ENCODE data around the gene ATE1.

- TF ChIP-seq GABPB1 (CRISPR knock-in tag; IDR thresholded peaks at IDR 0.05) (no peak), CTCF (IDR thresholded peaks at IDR 0.05) (no peak), NR3C1 (CRISPR knock-in tag; conservative IDR thresholded peaks at IDR 0.05; ENCODE audit: low read depth) (no peak), E2F4 (CRISPR knock-in tag; IDR thresholded peaks at IDR 0.05; ENCODE audit: borderline replicate concordance, low read depth) (no peak), ETV6 (CRISPR knock-in tag; IDR thresholded peaks at IDR 0.05) (no peak), ATF6 (CRISPR knock-in tag; IDR thresholded peaks at IDR 0.05) (no peak), ZNF425 (CRISPR knock-in tag; conservative IDR thresholded peaks at IDR 0.05) (no peak), USF2 (CRISPR knock-in tag; IDR thresholded peaks at IDR 0.05) (no peak), ZNF263 (CRISPR knock-in tag; IDR thresholded peaks at IDR 0.05; ENCODE audit: low read depth) (no peak), AFF4 (CRISPR knock-in tag; IDR thresholded peaks at IDR 0.05; ENCODE audit: borderline replicate concordance) (no peak), SP1 (CRISPR knock-in tag; conservative IDR thresholded peaks at IDR 0.05) (no peak)
Observed at GRCh38 chr10:121886181-121886580, 41.6 kb downstream of the ATE1 start.

Measured in WTC11 (cell line).